ENCODE results near the gene PCDHGA10. TPM values are rescaled to one million over a fixed set of nuclear protein-coding genes. Genes with fewer than 3 reads are reported as not detected.

Gene PCDHGA10
- total RNA-seq, 1 experiment from 2014 or later = 0.69 TPM

DNA sequence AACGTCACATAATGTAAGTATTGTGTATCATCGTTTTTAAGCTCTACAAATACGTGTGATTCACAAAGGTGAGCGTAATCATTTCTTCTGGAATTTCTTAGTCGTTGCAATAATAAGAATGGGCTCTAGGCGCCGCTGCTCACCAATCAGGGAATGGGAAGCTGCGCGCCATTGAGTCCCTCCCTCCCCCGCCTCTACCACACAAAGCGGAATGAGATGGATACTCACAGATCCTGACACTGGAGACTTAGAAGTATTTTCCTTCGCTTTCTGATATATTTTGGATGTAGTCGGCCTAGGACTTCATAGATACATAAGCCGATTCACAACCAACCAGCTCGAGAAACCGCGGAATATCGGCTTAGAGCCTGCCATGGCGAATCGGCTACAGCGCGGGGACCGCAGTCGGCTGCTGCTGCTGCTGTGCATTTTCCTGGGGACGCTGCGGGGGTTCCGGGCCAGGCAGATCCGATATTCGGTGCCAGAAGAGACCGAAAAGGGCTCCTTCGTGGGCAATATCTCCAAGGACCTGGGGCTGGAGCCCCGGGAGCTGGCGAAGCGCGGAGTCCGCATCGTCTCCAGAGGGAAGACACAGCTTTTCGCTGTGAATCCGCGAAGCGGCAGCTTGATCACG is 8.2 kb downstream of the PCDHGA10 start, which contains the start of gene PCDHGA11:
TSS of gene PCDHGA11 (plus strand) at position 197 of the 634 bp plus-strand sequence. CDS start at position 374, 177 bp downstream.
- ATAC-seq (no peak), DNase-seq (ENCODE audit: low read depth, low spot score) (no peak)
- Histone ChIP-seq H3K9me3 (ENCODE audit: control insufficient read depth, insufficient read depth, low read depth, low read length) (peaks cover 14% of the 10 kb centered on the region; the same call in 1 of the 2 replicates), H3K27me3 (ENCODE audit: control insufficient read depth, insufficient read depth, low read length) (no peaks in the 10 kb centered on the region), H3K27ac (ENCODE audit: low read length) (no peak within 1 kb of the TSS), H3K4me1 (ENCODE audit: control insufficient read depth, insufficient read depth, low read length) (no peaks in the 10 kb centered on the region; the same call in 1 of the 2 replicates), H3K4me3 (ENCODE audit: low read depth in 2 of 2, low read length in 2 of 2) (no peak within 1 kb of the TSS), H3K36me3 (ENCODE audit: control insufficient read depth, insufficient read depth, low read length) (no peaks in the 10 kb centered on the region)
- in situ Hi-C loops (cut with HindIII; ENCODE audit: low pct_unique_long_range_greater_than_20kb, low sequenced_read_pairs) (no loop called here), intact Hi-C loops (cut with micrococcal nuclease; ENCODE audit: unreplicated experiment) (no loop called here)
- ChIA-PET CTCF (interaction anchor here (0.6 to 1.0 kb wide), 3 partner anchors 59 to 143 kb away, joined by 3 to 6 read pairs (median 6); no protein-coding TSS in a partner anchor), POLR2A (no interaction called here)
- no peak for TF ChIP-seq TCF7L2 (IDR thresholded peaks at IDR 0.05; ENCODE audit: low read depth, low read length)
- TF ChIP-seq, protein P1, sequence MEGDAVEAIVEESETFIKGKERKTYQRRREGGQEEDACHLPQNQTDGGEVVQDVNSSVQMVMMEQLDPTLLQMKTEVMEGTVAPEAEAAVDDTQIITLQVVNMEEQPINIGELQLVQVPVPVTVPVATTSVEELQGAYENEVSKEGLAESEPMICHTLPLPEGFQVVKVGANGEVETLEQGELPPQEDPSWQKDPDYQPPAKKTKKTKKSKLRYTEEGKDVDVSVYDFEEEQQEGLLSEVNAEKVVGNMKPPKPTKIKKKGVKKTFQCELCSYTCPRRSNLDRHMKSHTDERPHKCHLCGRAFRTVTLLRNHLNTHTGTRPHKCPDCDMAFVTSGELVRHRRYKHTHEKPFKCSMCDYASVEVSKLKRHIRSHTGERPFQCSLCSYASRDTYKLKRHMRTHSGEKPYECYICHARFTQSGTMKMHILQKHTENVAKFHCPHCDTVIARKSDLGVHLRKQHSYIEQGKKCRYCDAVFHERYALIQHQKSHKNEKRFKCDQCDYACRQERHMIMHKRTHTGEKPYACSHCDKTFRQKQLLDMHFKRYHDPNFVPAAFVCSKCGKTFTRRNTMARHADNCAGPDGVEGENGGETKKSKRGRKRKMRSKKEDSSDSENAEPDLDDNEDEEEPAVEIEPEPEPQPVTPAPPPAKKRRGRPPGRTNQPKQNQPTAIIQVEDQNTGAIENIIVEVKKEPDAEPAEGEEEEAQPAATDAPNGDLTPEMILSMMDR (IDR thresholded peaks at IDR 0.05) = peak; percentile 60
- TF ChIP-seq, protein P2, sequence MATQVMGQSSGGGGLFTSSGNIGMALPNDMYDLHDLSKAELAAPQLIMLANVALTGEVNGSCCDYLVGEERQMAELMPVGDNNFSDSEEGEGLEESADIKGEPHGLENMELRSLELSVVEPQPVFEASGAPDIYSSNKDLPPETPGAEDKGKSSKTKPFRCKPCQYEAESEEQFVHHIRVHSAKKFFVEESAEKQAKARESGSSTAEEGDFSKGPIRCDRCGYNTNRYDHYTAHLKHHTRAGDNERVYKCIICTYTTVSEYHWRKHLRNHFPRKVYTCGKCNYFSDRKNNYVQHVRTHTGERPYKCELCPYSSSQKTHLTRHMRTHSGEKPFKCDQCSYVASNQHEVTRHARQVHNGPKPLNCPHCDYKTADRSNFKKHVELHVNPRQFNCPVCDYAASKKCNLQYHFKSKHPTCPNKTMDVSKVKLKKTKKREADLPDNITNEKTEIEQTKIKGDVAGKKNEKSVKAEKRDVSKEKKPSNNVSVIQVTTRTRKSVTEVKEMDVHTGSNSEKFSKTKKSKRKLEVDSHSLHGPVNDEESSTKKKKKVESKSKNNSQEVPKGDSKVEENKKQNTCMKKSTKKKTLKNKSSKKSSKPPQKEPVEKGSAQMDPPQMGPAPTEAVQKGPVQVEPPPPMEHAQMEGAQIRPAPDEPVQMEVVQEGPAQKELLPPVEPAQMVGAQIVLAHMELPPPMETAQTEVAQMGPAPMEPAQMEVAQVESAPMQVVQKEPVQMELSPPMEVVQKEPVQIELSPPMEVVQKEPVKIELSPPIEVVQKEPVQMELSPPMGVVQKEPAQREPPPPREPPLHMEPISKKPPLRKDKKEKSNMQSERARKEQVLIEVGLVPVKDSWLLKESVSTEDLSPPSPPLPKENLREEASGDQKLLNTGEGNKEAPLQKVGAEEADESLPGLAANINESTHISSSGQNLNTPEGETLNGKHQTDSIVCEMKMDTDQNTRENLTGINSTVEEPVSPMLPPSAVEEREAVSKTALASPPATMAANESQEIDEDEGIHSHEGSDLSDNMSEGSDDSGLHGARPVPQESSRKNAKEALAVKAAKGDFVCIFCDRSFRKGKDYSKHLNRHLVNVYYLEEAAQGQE (IDR thresholded peaks at IDR 0.05; ENCODE audit: insufficient read depth in 1 of 2, low read depth in 2 of 2, low read length in 1 of 2) = no peak
- no peak for TF ChIP-seq POLR2AphosphoS5 (IDR thresholded peaks at IDR 0.05; ENCODE audit: low read depth, low read length)
- no TSS peak for BruUV-seq (replicated peaks)

DNA sequence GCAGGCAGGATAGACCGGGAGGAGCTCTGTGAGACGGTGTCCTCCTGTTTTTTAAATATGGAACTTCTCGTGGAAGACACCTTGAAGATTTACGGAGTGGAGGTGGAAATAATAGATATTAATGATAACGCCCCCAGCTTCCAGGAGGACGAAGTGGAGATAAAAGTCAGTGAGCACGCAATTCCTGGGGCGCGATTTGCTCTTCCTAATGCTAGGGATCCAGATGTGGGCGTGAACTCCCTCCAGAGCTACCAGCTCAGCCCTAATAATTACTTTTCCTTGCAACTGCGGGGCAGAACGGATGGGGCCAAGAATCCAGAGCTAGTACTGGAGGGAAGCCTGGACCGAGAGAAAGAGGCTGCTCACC is 8.7 kb downstream of the PCDHGA10 start:
- DNase-seq (ENCODE audit: low read depth, low spot score) (no peak), ATAC-seq (no peak)
- CTCF ChIA-PET = interaction anchor here (0.6 to 0.8 kb wide), 2 partner anchors 59 to 136 kb away, joined by 3 to 6 read pairs; no protein-coding TSS in a partner anchor
- no TSS peak for BruUV-seq (replicated peaks)
- H3K9me3 ChIP-seq (ENCODE audit: control insufficient read depth, insufficient read depth, low read depth, low read length) = peaks cover 15% of the 10 kb centered on the region; the same call in 1 of the 2 replicates
- H3K27me3 ChIP-seq (ENCODE audit: control insufficient read depth, insufficient read depth, low read length) = no peaks in the 10 kb centered on the region
- POLR2A ChIA-PET = no interaction called here
- TF ChIP-seq SIN3A (IDR thresholded peaks at IDR 0.05; ENCODE audit: borderline replicate concordance, insufficient read depth, low read depth, low read length) (no peak), TCF7L2 (IDR thresholded peaks at IDR 0.05; ENCODE audit: low read depth, low read length) (no peak), POLR2AphosphoS5 (IDR thresholded peaks at IDR 0.05; ENCODE audit: low read depth, low read length) (no peak)
- TF ChIP-seq, protein P1 (IDR thresholded peaks at IDR 0.05) = no peak
- H3K27ac ChIP-seq (ENCODE audit: low read length) = no peak overlapping the region
- no peaks in the 10 kb centered on the region for H3K36me3 ChIP-seq (ENCODE audit: control insufficient read depth, insufficient read depth, low read length)
- H3K4me3 ChIP-seq (ENCODE audit: low read depth in 2 of 2, low read length in 2 of 2) = no peak overlapping the region
- in situ Hi-C loops (cut with HindIII; ENCODE audit: low pct_unique_long_range_greater_than_20kb, low sequenced_read_pairs) (no loop called here), intact Hi-C loops (cut with micrococcal nuclease; ENCODE audit: unreplicated experiment) (no loop called here)
- H3K4me1 ChIP-seq (ENCODE audit: control insufficient read depth, insufficient read depth, low read length) = no peaks in the 10 kb centered on the region; the same call in 1 of the 2 replicates
